Transverse colon (tissue), 4 donors: ENCODE measurements around the gene SLC34A1.

Experiments
- CTCF ChIP-seq, 5 experiments: fragments of 200-600 bp in 3 of 5; fragments of 450-650 bp in 2 of 5; sonication (generic) in 3 of 5; IDR thresholded peaks; 1 replicate in 2 of 5; 2 replicates in 3 of 5; pipeline ENCODE4 v1.5.1; 2016 to 2017; ENCODE audit warnings: antibody characterized with exemption in 5 of 5, inconsistent platforms in 3 of 5, mild to moderate bottlenecking in 2 of 5, moderate library complexity in 1 of 5
- EP300 ChIP-seq: sonication (generic); formaldehyde crosslinking; IDR thresholded peaks from one replicate; pipeline ENCODE4 v1.6.1; 2017; ENCODE audit warnings: antibody characterized with exemption, low read depth
- POLR2A ChIP-seq: fragments of 450-650 bp; IDR thresholded peaks from one replicate; pipeline ENCODE4 v1.6.1; 2016; ENCODE audit warnings: antibody characterized with exemption, mild to moderate bottlenecking, moderate library complexity
- POLR2AphosphoS5 ChIP-seq, 3 donors: sonication (generic); formaldehyde crosslinking; IDR thresholded peaks; one replicate each; pipeline ENCODE4 v1.6.1; 2016; ENCODE audit warnings: antibody characterized with exemption in 3 of 3

GRCh38 chr5:177351392-177352329 lies 32.6 kb upstream of the SLC34A1 start, which contains the start of gene LMAN2:
- no peak for TF ChIP-seq EP300
- TF ChIP-seq POLR2AphosphoS5 (IDR thresholded peaks at IDR 0.05): peak; percentile 36 to 82 (median 71)
- TF ChIP-seq CTCF (IDR thresholded peaks at IDR 0.05): no peak
- TF ChIP-seq POLR2A: peak; percentile 81
